Fibroblast of peridontal ligament (primary cell): ENCODE data around the gene CCDC149.

ENCODE experiments used
- DNase-seq: peaks from one replicate; pipeline ENCODE4 v3.0.0-alpha.2; 2010; ENCODE audit errors: extremely low read depth

The CCDC149 gene

GRCh38 chr4:24881508-24882196 is 31.2 kb downstream of the CCDC149 start:
- no peak for DNase-seq

- peak; percentile 13 for DNase-seq
Observed at GRCh38 chr4:24880186-24880585, 32.7 kb downstream of the CCDC149 start.

GRCh38 chr4:24878636-24879016 is 34.2 kb downstream of the CCDC149 start:
- no peak for DNase-seq

GRCh38 chr4:24877868-24878635 is 34.8 kb downstream of the CCDC149 start:
- DNase-seq: no peak

- DNase-seq: no peak
Observed at GRCh38 chr4:24876431-24876830, 36.4 kb downstream of the CCDC149 start.

- DNase-seq: no peak
Observed at GRCh38 chr4:24872720-24873119, 40.1 kb downstream of the CCDC149 start.

GRCh38 chr4:24871210-24871609 is 41.6 kb downstream of the CCDC149 start:
- no peak for DNase-seq

GRCh38 chr4:24867766-24868296 is 45.0 kb downstream of the CCDC149 start:
- no peak for DNase-seq

- no peak for DNase-seq
Observed at GRCh38 chr4:24867251-24867650, 45.6 kb downstream of the CCDC149 start.

- no peak for DNase-seq
Observed at GRCh38 chr4:24865401-24865800, 47.4 kb downstream of the CCDC149 start.

GRCh38 chr4:24863799-24864198 is 49.0 kb downstream of the CCDC149 start:
- no peak for DNase-seq

- DNase-seq: no peak
Observed at GRCh38 chr4:24862073-24862751, 50.6 kb downstream of the CCDC149 start.

- no peak for DNase-seq
Observed at GRCh38 chr4:24858550-24858949, 54.3 kb downstream of the CCDC149 start.

GRCh38 chr4:24858026-24858425 is 54.8 kb downstream of the CCDC149 start:
- peak; percentile 95 for DNase-seq

- peak; percentile 39 for DNase-seq
Observed at GRCh38 chr4:24856586-24856985, 56.3 kb downstream of the CCDC149 start.

- DNase-seq: no peak
Observed at GRCh38 chr4:24855741-24856140, 57.1 kb downstream of the CCDC149 start.

GRCh38 chr4:24853142-24853541 is 59.7 kb downstream of the CCDC149 start:
- peak; percentile 82 for DNase-seq

- peak; percentile 96 for DNase-seq
Observed at GRCh38 chr4:24850674-24851073, 62.2 kb downstream of the CCDC149 start.

- peak; percentile 74 for DNase-seq
Observed at GRCh38 chr4:24849756-24850155, 63.1 kb downstream of the CCDC149 start.

- no peak for DNase-seq
Observed at GRCh38 chr4:24849351-24849750, 63.5 kb downstream of the CCDC149 start.

GRCh38 chr4:24846716-24847115 is 66.1 kb downstream of the CCDC149 start:
- no peak for DNase-seq

- no peak for DNase-seq
Observed at GRCh38 chr4:24845902-24846301, 66.9 kb downstream of the CCDC149 start.

- no peak for DNase-seq
Observed at GRCh38 chr4:24845132-24845531, 67.7 kb downstream of the CCDC149 start.
